GM23248 (cell line): Measurements from ENCODE around the gene NTN5. TPM values are rescaled to one million over a fixed set of nuclear protein-coding genes. Genes with fewer than 3 reads are reported as not detected.

ENCODE experiments used
- DNase-seq: peaks from one replicate; pipeline ENCODE4 v3.0.0-alpha.2; 2015
- H2AFZ ChIP-seq: fragments of 200-600 bp; sonication (generic); 2 replicates; pipeline ENCODE4 v1.6.1; 2016; ENCODE audit warnings: antibody characterized with exemption
- H3F3A ChIP-seq: fragments of 200-600 bp; sonication (generic); 2 replicates; pipeline ENCODE4 v1.6.1; 2016; ENCODE audit warnings: mild to moderate bottlenecking, antibody characterized with exemption, mixed run types; ENCODE audit not compliant: insufficient read depth
- H3K27ac ChIP-seq: fragments of 200-600 bp; sonication (generic); 2 replicates; pipeline ENCODE4 v1.5.1; 2016; ENCODE audit warnings: mild to moderate bottlenecking
- H3K27me3 ChIP-seq: fragments of 200-600 bp; sonication (generic); replicated peaks from 2 replicates; pipeline ENCODE4 v1.6.1; 2016; ENCODE audit warnings: mild to moderate bottlenecking; ENCODE audit not compliant: insufficient read depth
- H3K36me3 ChIP-seq: fragments of 200-600 bp; sonication (generic); 2 replicates; pipeline ENCODE4 v1.6.1; 2016; ENCODE audit warnings: low read depth, mild to moderate bottlenecking
- H3K4me1 ChIP-seq: fragments of 200-600 bp; sonication (generic); 2 replicates; pipeline ENCODE4 v1.6.1; 2016; ENCODE audit warnings: mild to moderate bottlenecking; ENCODE audit not compliant: insufficient read depth
- H3K4me2 ChIP-seq: fragments of 200-600 bp; sonication (generic); one replicate; pipeline ENCODE4 v1.6.1; 2016; ENCODE audit warnings: mild to moderate bottlenecking; ENCODE audit not compliant: unreplicated experiment
- H3K4me3 ChIP-seq: fragments of 200-600 bp; sonication (generic); 2 replicates; pipeline ENCODE4 v1.5.1; 2016; ENCODE audit warnings: mild to moderate bottlenecking
- H3K79me2 ChIP-seq: fragments of 200-600 bp; sonication (generic); 2 replicates; pipeline ENCODE4 v1.6.1; 2016; ENCODE audit warnings: mild to moderate bottlenecking; ENCODE audit not compliant: insufficient read depth
- H3K9ac ChIP-seq: fragments of 200-600 bp; sonication (generic); 2 replicates; pipeline ENCODE4 v1.6.1; 2016; ENCODE audit warnings: mild to moderate bottlenecking
- H3K9me2 ChIP-seq: fragments of 200-600 bp; sonication (generic); 2 replicates; pipeline ENCODE4 v1.6.1; 2016; ENCODE audit warnings: mixed run types, mild to moderate bottlenecking, moderate library complexity; ENCODE audit not compliant: insufficient read depth
- H3K9me3 ChIP-seq: fragments of 200-600 bp; sonication (generic); one replicate; pipeline ENCODE4 v1.6.1; 2017; ENCODE audit warnings: low read depth
- H4K20me1 ChIP-seq: fragments of 200-600 bp; sonication (generic); 2 replicates; pipeline ENCODE4 v1.6.0; 2016; ENCODE audit not compliant: insufficient read depth
- EZH2 ChIP-seq: fragments of 200-600 bp; sonication (generic); IDR thresholded peaks from 2 replicates; pipeline ENCODE4 v1.6.1; 2018; ENCODE audit warnings: antibody characterized with exemption, mild to moderate bottlenecking; ENCODE audit not compliant: insufficient read depth, poor library complexity, severe bottlenecking
- EZH2phosphoT487 ChIP-seq: fragments of 200-600 bp; sonication (generic); IDR thresholded peaks from 2 replicates; pipeline ENCODE4 v1.6.1; 2018; ENCODE audit warnings: antibody characterized with exemption, moderate library complexity, mild to moderate bottlenecking, low read depth; ENCODE audit not compliant: insufficient read depth
- WGBS, 2 experiments: methylation state at CpG; one replicate each; pipeline ENCODE4 v1.1.6; 2015 to 2017; ENCODE audit warnings: low lambda C conversion rate in 2 of 2, low coverage in 1 of 2; ENCODE audit errors: missing lambda C conversion rate in 2 of 2; 5-methylcytosine and 5-hydroxymethylcytosine counted together
- in situ Hi-C: fragments of 300-500 bp; cut with MboI; formaldehyde crosslinking; loops from 2 replicates; pipeline ENCODE4 v1.15.0; 2020
- polyA plus RNA-seq: library from polyadenylated mRNA; unstranded; fragments of >200 nt; fragmentation: Nextera tagmentation; extraction: Ambion mirVana; gene quantifications from 2 replicates; pipeline ENCODE4 v1.2.1, GENCODE V29; 2016
- total RNA-seq: library from RNA; depleted of rRNA; stranded (reverse); fragments of >200 nt; shearing (Covaris generic); gene quantifications from 2 replicates; pipeline ENCODE4 v1.2.3, GENCODE V29; 2014

Gene NTN5
- total and polyA plus RNA-seq, 2 experiments from 2014 or later = 0.32 TPM; not detected in 1

- no peak for DNase-seq
- Histone ChIP-seq H3K9me2 (no peaks in the 10 kb centered on the region), H3K27me3 (no peaks in the 10 kb centered on the region), H3F3A (peaks cover 2% of the 10 kb centered on the region; the same call in 1 of the 2 replicates), H4K20me1 (no peaks in the 10 kb centered on the region), H3K4me1 (peaks cover 1% of the 10 kb centered on the region; the same call in 1 of the 2 replicates), H3K9me3 (no peaks in the 10 kb centered on the region), H3K27ac (no peak overlapping the region), H3K9ac (no peak overlapping the region), H3K79me2 (no peaks in the 10 kb centered on the region), H3K4me2 (no peak overlapping the region), H3K4me3 (no peak overlapping the region), H2AFZ (no peak overlapping the region), H3K36me3 (no peaks in the 10 kb centered on the region)
- in situ Hi-C loops = no loop called here
- TF ChIP-seq EZH2 (no peak), EZH2phosphoT487 (no peak)
- WGBS, 2 experiments = 87 to 88% methylated on average over 22 to 23 of the region's 23 CpGs
These were observed 30.5 kb upstream of the NTN5 start for GRCh38 chr19:48703316-48703715.

- Histone ChIP-seq H3K4me2 (no peak overlapping the region), H3K9me3 (no peaks in the 10 kb centered on the region), H3K4me3 (no peak overlapping the region), H2AFZ (no peak overlapping the region), H3K4me1 (peaks cover 6% of the 10 kb centered on the region; the same call in 1 of the 2 replicates), H3K9me2 (no peaks in the 10 kb centered on the region), H3K27ac (no peak overlapping the region), H3K36me3 (no peaks in the 10 kb centered on the region), H3K79me2 (no peaks in the 10 kb centered on the region), H3K27me3 (no peaks in the 10 kb centered on the region), H3K9ac (no peak overlapping the region), H4K20me1 (no peaks in the 10 kb centered on the region), H3F3A (peaks cover 5% of the 10 kb centered on the region; the same call in 1 of the 2 replicates)
- in situ Hi-C loops = no loop called here
- WGBS, 2 experiments = 82 to 89% methylated on average over 13 of the region's 13 CpGs
- DNase-seq = no peak
- TF ChIP-seq EZH2phosphoT487 (no peak), EZH2 (no peak)
These were observed 29.9 kb upstream of the NTN5 start for GRCh38 chr19:48702701-48703100.

- Histone ChIP-seq H3K4me1 (peaks cover 12% of the 10 kb centered on the region; the same call in 1 of the 2 replicates), H3K9me3 (no peaks in the 10 kb centered on the region), H3K4me2 (no peak overlapping the region), H3K79me2 (no peaks in the 10 kb centered on the region), H3K27ac (no peak overlapping the region), H4K20me1 (no peaks in the 10 kb centered on the region), H3K27me3 (peaks cover 8% of the 10 kb centered on the region; the same call in 1 of the 2 replicates), H3K4me3 (no peak overlapping the region), H2AFZ (no peak overlapping the region), H3K36me3 (no peaks in the 10 kb centered on the region), H3K9ac (no peak overlapping the region), H3K9me2 (no peaks in the 10 kb centered on the region), H3F3A (peaks cover 5% of the 10 kb centered on the region; the same call in 1 of the 2 replicates)
- in situ Hi-C loops = no loop called here
- WGBS, 2 experiments = 40 to 54% methylated on average over 4 of the region's 4 CpGs
- TF ChIP-seq EZH2 (no peak), EZH2phosphoT487 (no peak)
- peak; percentile 54 for DNase-seq
These were observed 25.2 kb upstream of the NTN5 start for GRCh38 chr19:48698046-48698445.

- Histone ChIP-seq H3K36me3 (no peaks in the 10 kb centered on the region), H3K9me2 (no peaks in the 10 kb centered on the region), H3K27me3 (peaks cover 8% of the 10 kb centered on the region; the same call in 1 of the 2 replicates), H3K4me1 (peaks cover 12% of the 10 kb centered on the region; the same call in 1 of the 2 replicates), H3K4me3 (peak overlapping the region; percentile 63), H3K4me2 (peak overlapping the region; percentile 38), H3K79me2 (no peaks in the 10 kb centered on the region), H4K20me1 (no peaks in the 10 kb centered on the region), H3F3A (peaks cover 5% of the 10 kb centered on the region; the same call in 1 of the 2 replicates), H3K27ac (no peak overlapping the region), H3K9me3 (no peaks in the 10 kb centered on the region), H3K9ac (0 out of 2 replicates have a peak overlapping the region, but pooled peaks have one; percentile 9), H2AFZ (peak overlapping the region; percentile 70)
- TF ChIP-seq EZH2 = no peak
- in situ Hi-C loops = no loop called here
- WGBS, 2 experiments = 7% methylated on average over 27 to 34 of the region's 34 CpGs
- DNase-seq = peak; percentile 43
These were observed 23.7 kb upstream of the NTN5 start for GRCh38 chr19:48696353-48697010.
